ENCODE data around the gene MRPS10. TPM values are rescaled to one million over a fixed set of nuclear protein-coding genes. Genes with fewer than 3 reads are reported as not detected.

Gene MRPS10
- total and polyA plus RNA-seq, 2 donors (not counting 3 experiments of a cell fraction or from before 2014, with no cell fraction given) = 23.2 to 37.7 TPM

- no peaks in the 10 kb centered on the region for H3K9me3 ChIP-seq (replicated peaks; ENCODE audit: control insufficient read depth, insufficient read depth, low read length)
- BruUV-seq (replicated peaks) = no TSS peak
- TF ChIP-seq MAX (IDR thresholded peaks at IDR 0.05; ENCODE audit: insufficient read depth, insufficient read length) (no peak), POLR2A (IDR thresholded peaks at IDR 0.05; ENCODE audit: low read depth, low read length) (no peak), POLR2AphosphoS5 (IDR thresholded peaks at IDR 0.05; ENCODE audit: insufficient read depth, low read depth, low read length) (no peak), GATA2 (IDR thresholded peaks at IDR 0.05; ENCODE audit: insufficient read depth, insufficient read length, low read depth, low read length) (no peak), JUN (IDR thresholded peaks at IDR 0.05; ENCODE audit: borderline replicate concordance, insufficient read depth, insufficient read length, low read depth) (no peak)
- no peak for FAIRE-seq
- no peak overlapping the region for H3K4me2 ChIP-seq (ENCODE audit: insufficient read depth, low read length)
- no peaks in the 10 kb centered on the region for H3K27me3 ChIP-seq (ENCODE audit: control insufficient read depth in 2 of 2, insufficient read depth in 2 of 2, low read length in 2 of 2)
- no peaks in the 10 kb centered on the region for H3K36me3 ChIP-seq (ENCODE audit: control insufficient read depth in 2 of 2, extremely low read depth in 1 of 2, insufficient read depth in 2 of 2, low read length in 2 of 2)
- H3K79me2 ChIP-seq (ENCODE audit: control insufficient read depth, insufficient read depth, low read length) = no peaks in the 10 kb centered on the region
- dilution Hi-C loops (cut with MboI; ENCODE audit: extremely low pct_ligation_motif_present, low sequenced_read_pairs) = no loop called here
- no peaks in the 10 kb centered on the region for H3K9me1 ChIP-seq (replicated peaks; ENCODE audit: control insufficient read depth, extremely low read depth, insufficient read depth, low read length)
- ChIA-PET POLR2A (no interaction called here), CTCF (no interaction called here)
- no peak overlapping the region for H3K4me3 ChIP-seq (replicated peaks in 1 of 3; ENCODE audit: insufficient read depth in 1 of 3, low read depth in 1 of 3, low read length in 3 of 3)
- no peak overlapping the region for H3K9ac ChIP-seq (replicated peaks; ENCODE audit: extremely low read depth, insufficient read depth, low read length)
- no peak for DNase-seq (ENCODE audit: low read depth, low spot score)
- intact Hi-C loops (cut with micrococcal nuclease) = no loop called here
- no peaks in the 10 kb centered on the region for H3K4me1 ChIP-seq (ENCODE audit: control insufficient read depth, extremely low read depth, insufficient read depth, low read length)
- no peaks in the 10 kb centered on the region for H4K20me1 ChIP-seq (replicated peaks; ENCODE audit: control insufficient read depth, extremely low read depth, insufficient read depth, low read length)
- H2AFZ ChIP-seq (ENCODE audit: low read depth, low read length) = no peak overlapping the region
- H3K27ac ChIP-seq (ENCODE audit: insufficient read depth, low read depth, low read length) = no peak overlapping the region
Measured at GRCh38 chr6:42236030-42236429, 18.4 kb upstream of the MRPS10 start.

GRCh38 chr6:42232035-42232434 lies 14.4 kb upstream of the MRPS10 start:
- H3K27ac ChIP-seq (ENCODE audit: insufficient read depth, low read depth, low read length) = no peak overlapping the region
- BruUV-seq (replicated peaks) = no TSS peak
- no peaks in the 10 kb centered on the region for H3K36me3 ChIP-seq (ENCODE audit: control insufficient read depth in 2 of 2, extremely low read depth in 1 of 2, insufficient read depth in 2 of 2, low read length in 2 of 2)
- no peaks in the 10 kb centered on the region for H3K9me1 ChIP-seq (replicated peaks; ENCODE audit: control insufficient read depth, extremely low read depth, insufficient read depth, low read length)
- H3K4me1 ChIP-seq (ENCODE audit: control insufficient read depth, extremely low read depth, insufficient read depth, low read length) = peaks cover 4% of the 10 kb centered on the region
- FAIRE-seq (no peak), DNase-seq (ENCODE audit: low read depth, low spot score) (no peak)
- POLR2A ChIA-PET = no interaction called here
- dilution Hi-C loops (cut with MboI; ENCODE audit: extremely low pct_ligation_motif_present, low sequenced_read_pairs) = no loop called here
- H3K9ac ChIP-seq (replicated peaks; ENCODE audit: extremely low read depth, insufficient read depth, low read length) = no peak overlapping the region
- no peak overlapping the region for H3K4me2 ChIP-seq (ENCODE audit: insufficient read depth, low read length)
- H3K79me2 ChIP-seq (ENCODE audit: control insufficient read depth, insufficient read depth, low read length) = no peaks in the 10 kb centered on the region
- no peak overlapping the region for H2AFZ ChIP-seq (ENCODE audit: low read depth, low read length)
- no peaks in the 10 kb centered on the region for H3K27me3 ChIP-seq (ENCODE audit: control insufficient read depth in 2 of 2, insufficient read depth in 2 of 2, low read length in 2 of 2)
- TF ChIP-seq CTCF (IDR thresholded peaks at IDR 0.05; ENCODE audit: extremely low read depth in 1 of 2, insufficient read depth in 1 of 2, low read depth in 1 of 2, low read length in 2 of 2) (no peak), MYC (IDR thresholded peaks at IDR 0.05; ENCODE audit: low read depth, low read length) (no peak), MAX (IDR thresholded peaks at IDR 0.05; ENCODE audit: insufficient read depth, insufficient read length) (no peak), GATA2 (IDR thresholded peaks at IDR 0.05; ENCODE audit: insufficient read depth, insufficient read length, low read depth, low read length) (no peak)
- no peak overlapping the region for H3K4me3 ChIP-seq (replicated peaks in 1 of 3; ENCODE audit: insufficient read depth in 1 of 3, low read depth in 1 of 3, low read length in 3 of 3)
- intact Hi-C loops (cut with micrococcal nuclease) = no loop called here
- CTCF ChIA-PET = interaction anchor here (1.0 to 1.9 kb wide), 2 partner anchors 17 to 315 kb away, joined by 3 to 6 read pairs; no protein-coding TSS in a partner anchor
- H3K9me3 ChIP-seq (replicated peaks; ENCODE audit: control insufficient read depth, insufficient read depth, low read length) = no peaks in the 10 kb centered on the region
- H4K20me1 ChIP-seq (replicated peaks; ENCODE audit: control insufficient read depth, extremely low read depth, insufficient read depth, low read length) = no peaks in the 10 kb centered on the region
